Right lobe of liver (tissue), 4 donors: Measurements from ENCODE around the gene TSPOAP1.

Experiments used
- POLR2A ChIP-seq: fragments of 450-650 bp; IDR thresholded peaks from one replicate; pipeline ENCODE4 v1.6.1; 2017; ENCODE audit warnings: antibody characterized with exemption, mild to moderate bottlenecking
- TF ChIP-seq, protein P1 (sequence below), 4 donors: fragments of 200-600 bp in 3 of 4; fragments of 450-650 bp in 1 of 4; IDR thresholded peaks; one replicate each; pipeline versions ENCODE4 v1.5.1 to v1.8.0; 2016 to 2022; ENCODE audit warnings: antibody characterized with exemption in 4 of 4, mild to moderate bottlenecking in 2 of 4
- donor health status: DM: no; HTN: no; CAD: no.
- donor health status: DM: no; HTN: no; CAD: no.
- donor health status: DM: no; HTN: yes; CAD: no.

DNA sequence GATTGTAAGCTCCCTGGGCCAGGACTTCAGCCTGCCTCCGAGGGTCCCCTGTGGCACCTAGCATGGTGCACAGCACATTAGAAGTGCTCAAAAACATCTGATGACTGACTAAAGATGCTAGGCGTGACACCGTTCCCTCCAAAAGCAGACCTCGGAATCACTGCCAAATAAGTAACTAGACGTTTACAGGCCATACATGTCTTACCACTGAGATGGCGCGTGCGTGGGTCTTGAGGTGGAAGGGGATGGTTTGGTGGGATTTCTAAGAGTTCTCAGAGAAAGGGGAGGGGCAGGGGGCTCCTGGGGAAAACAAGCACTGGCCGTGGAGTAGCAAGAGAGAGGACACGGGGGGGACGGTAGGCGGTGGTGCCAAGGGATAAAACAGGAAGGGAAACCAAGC is 60.3 kb downstream of the TSPOAP1 start:
- no peak for TF ChIP-seq POLR2A
- TF ChIP-seq, protein P1, sequence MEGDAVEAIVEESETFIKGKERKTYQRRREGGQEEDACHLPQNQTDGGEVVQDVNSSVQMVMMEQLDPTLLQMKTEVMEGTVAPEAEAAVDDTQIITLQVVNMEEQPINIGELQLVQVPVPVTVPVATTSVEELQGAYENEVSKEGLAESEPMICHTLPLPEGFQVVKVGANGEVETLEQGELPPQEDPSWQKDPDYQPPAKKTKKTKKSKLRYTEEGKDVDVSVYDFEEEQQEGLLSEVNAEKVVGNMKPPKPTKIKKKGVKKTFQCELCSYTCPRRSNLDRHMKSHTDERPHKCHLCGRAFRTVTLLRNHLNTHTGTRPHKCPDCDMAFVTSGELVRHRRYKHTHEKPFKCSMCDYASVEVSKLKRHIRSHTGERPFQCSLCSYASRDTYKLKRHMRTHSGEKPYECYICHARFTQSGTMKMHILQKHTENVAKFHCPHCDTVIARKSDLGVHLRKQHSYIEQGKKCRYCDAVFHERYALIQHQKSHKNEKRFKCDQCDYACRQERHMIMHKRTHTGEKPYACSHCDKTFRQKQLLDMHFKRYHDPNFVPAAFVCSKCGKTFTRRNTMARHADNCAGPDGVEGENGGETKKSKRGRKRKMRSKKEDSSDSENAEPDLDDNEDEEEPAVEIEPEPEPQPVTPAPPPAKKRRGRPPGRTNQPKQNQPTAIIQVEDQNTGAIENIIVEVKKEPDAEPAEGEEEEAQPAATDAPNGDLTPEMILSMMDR (IDR thresholded peaks at IDR 0.05), result no peak
